ENCODE data around the gene OR6X1.

The OR6X1 gene, protein sequence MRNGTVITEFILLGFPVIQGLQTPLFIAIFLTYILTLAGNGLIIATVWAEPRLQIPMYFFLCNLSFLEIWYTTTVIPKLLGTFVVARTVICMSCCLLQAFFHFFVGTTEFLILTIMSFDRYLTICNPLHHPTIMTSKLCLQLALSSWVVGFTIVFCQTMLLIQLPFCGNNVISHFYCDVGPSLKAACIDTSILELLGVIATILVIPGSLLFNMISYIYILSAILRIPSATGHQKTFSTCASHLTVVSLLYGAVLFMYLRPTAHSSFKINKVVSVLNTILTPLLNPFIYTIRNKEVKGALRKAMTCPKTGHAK

DNA sequence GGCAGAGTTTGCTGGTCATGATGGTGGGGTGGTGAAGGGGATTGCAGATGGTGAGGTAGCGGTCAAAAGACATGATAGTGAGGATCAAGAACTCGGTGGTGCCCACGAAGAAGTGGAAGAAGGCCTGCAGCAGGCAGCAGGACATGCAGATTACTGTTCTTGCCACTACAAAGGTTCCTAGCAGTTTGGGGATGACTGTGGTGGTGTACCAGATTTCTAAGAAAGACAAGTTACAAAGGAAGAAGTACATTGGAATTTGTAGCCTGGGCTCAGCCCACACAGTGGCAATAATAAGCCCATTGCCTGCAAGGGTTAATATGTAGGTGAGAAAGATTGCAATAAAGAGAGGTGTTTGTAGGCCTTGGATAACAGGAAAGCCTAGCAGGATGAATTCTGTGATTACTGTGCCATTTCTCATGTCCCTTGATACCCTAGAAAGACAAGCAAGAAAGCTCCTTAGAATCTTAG, at the start of gene OR6X1:
Gene OR6X1 (minus strand): TSS at position 418 of the 468 bp plus-strand sequence. CDS start 0 bp downstream, at position 418.
- no peak for DNase-seq

DNA sequence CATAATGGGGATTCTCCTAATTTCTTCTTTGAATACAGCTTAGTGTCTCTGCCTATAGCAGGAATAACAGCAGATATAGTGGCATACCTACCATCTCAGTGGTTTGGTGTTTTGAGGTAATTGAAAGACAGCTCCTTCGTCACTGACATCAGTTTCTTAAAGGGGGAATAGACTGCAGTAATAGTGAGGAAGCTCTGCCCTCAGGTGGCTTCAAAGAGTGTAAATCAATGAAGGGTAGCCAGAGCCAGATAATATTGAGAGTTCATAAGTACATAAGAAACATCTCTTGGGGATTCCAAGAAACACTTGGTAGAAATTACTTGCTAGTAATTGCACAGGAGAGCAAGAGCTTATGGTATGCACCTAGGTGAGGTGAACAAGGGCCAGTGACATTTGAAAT, 47.4 kb upstream of the OR6X1 start:
- intact Hi-C loops (cut with DNase I), result no loop called here

More for the DNA sequence above, at the start of gene OR6X1:
- intact Hi-C loops (cut with DNase I), result no loop called here

DNA sequence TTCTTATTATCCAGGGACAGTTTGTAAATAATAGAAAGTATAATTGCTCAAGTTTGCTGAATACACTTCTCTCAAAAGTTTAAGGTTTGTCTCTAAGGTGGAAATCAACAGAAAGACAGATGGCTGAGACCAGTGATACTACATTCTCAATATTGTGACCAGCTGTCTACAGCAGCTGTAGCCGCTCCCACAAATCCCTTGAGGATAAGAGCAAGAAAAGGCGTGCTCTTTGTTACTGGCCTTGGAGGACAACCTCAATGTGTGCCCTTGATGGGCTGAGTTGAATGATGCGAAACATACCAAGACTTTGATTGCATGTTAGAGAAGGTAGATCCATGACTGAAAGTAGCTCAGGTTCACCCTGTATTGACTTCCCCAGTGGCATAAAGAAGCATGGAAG, 45.7 kb upstream of the OR6X1 start:
- no peak for DNase-seq
- intact Hi-C loops (cut with DNase I), result no loop called here

More for the DNA sequence above, 47.4 kb upstream of the OR6X1 start:
- DNase-seq, result no peak

DNA sequence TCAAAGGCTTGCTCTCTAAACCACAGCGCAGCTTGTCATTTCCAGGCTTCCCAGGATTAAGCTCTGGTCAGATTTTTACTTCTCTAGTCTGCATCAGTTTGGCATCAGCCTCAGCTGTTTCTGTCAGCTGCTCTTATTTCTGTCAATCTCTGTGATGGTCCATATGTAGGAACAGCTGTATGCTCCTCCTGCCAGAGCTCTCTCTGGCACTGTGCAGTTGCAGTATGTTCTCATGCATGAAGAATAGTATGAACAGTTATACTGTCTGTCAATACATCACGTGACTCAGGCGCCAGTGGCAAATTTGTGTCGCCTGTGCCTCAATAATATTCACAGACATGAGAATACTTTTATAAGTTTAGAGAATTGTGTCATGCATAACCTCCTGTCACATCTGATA, 45.1 kb upstream of the OR6X1 start:
- intact Hi-C loops (cut with DNase I), result no loop called here
- DNase-seq, result no peak

DNA sequence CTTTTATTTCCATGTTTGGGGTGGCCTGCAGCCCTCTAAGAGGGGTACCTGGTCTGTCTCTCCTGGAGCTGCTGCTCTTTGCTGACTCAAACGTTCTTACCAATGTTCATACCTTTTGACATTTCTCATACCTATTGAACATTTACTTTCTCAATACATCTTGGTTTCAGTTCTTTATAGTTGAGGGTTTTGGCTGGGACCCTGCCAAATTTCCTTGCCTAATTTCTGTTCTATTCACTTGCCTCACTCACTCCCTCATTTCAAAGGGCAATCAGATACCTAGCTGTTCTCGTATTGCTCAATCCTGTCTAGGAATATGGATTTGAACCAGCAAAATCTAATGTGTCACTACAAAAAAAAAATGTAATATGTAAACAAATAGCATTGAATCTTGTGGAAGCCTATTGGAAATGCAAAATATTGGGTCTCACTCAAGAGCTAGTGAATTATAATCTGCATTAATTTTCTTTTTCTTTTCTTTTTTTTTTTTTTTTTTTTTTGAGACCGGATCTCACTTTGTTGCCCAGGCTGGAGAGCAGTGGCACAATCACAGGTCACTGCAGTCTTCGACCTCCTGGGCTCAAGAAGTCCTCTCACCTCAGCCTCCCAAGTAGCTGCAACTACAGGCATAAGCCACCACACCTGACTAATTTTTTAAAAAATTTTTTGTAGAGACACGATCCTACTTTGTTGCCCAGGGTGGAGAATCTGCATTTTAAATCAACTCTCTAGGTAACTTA, 44.4 kb upstream of the OR6X1 start:
- intact Hi-C loops (cut with DNase I), result no loop called here
- DNase-seq, result no peak

DNA sequence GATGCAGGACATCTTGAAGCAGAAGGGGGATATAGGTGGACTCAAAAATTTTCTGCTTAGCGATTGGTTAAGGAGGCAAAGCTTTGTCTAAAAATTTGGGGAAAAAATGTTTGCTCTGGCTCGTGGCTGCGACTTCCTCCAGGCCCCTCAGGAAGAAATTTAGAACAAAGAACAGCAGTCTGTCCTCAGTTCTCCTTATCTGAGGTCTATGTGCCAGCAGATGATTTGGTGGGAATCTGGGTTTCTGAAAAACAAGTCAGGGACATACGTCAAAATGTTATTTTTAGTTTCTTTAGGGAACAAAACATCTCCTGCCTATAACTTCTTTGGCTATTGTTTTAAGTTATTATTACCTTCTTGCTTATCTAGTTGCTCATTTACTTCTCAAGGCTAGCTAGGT, 43.8 kb upstream of the OR6X1 start:
- intact Hi-C loops (cut with DNase I), result no loop called here
- no peak for DNase-seq

DNA sequence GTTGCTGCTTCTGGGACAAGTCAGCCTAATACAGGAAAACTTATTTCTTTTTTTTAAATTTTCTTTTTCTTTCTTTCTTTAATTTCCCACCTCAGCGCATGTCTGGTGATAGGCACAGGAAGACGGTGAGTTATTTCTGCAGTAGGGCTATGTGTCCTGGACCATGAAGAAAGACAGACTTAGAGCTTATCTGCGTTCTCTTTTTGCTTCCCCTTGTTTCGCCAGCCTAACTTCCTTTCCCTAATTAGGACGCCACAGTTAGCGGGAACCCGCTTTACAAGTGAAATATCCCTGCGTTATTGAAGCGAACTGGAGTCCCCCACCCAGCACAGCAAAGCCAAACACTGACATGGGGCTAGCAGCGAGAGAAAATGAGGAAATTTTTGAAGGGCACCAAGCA, 43.2 kb upstream of the OR6X1 start:
- no peak for DNase-seq
- intact Hi-C loops (cut with DNase I), result no loop called here

DNA sequence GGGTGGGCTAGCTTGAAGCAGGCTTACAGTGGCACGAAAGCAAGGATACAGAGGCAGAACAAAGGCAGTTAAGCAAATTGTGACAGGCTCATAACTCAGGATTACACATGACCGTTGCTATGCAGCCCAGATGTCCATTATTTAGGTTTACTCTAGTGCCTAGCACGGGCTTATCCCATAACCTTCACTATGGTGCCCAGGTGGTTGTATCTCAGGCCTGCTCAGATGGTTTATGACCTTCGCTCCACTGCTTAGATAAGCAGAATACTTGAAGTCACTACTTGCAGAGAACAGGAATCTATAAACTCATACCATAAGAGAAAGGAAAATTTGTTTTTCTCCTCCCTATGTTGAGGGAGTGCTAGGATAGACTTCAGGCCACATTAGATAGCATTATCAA, 42.8 kb upstream of the OR6X1 start:
- no peak for DNase-seq
- intact Hi-C loops (cut with DNase I), result no loop called here

DNA sequence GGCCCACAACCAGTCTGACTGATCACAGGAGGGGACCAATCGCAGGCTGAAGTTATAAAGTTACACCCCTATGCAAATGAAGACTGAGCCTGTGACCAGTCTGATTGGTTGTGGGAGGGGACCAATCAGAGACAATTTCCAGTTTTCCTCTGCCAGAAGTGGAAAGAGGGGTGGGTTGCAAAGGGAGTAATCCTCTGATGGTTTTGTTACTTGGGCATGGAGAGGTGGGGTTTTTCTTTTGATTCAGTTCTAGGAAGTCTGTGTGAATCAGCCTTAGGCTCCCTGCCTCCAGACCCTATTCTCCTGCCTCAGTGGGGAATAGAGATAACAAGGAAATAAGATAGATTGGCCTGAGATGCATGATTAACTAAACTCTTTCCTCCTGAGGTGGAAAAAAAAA, 41.9 kb upstream of the OR6X1 start:
- intact Hi-C loops (cut with DNase I), result no loop called here
- DNase-seq, result no peak

DNA sequence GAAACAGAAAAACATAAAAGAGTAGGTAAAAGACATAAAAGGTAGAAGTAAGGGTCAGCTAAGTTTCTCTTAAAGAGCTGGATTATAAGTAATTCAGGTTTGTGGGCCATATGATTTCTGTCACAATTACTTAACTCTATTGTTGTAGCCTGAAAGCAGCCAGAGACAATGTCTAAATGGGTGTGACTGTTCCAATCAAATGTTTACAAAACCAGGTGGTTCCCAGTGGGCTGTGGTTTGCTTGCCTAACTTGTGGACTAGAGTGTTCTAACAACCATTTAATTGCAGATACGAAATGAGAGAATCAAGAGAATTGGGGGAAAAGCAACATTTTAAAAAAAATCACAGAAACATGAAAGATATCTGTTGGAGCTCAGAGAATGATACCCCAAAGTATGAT, 29.2 kb upstream of the OR6X1 start:
- no peak for DNase-seq
- intact Hi-C loops (cut with DNase I), result no loop called here

DNA sequence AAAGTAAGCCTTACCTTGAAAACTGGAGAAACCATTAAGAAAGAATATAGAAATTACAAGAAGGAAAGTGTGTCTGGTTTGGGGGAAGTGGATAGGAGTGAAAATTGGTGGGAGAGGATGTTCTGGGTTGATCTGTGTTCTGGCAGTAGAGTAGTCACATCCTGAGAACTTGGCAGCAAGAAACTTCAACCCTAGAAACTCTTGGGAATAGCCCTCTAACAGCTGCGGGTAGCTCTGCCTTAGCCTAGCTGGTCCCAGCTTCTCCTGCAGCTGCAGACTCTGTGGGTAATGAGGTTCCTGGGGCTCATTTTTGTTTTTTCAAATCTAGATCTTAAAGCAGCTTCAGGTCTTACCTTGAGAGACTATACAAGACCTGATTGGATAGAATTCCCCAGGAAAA, 24.2 kb upstream of the OR6X1 start:
- intact Hi-C loops (cut with DNase I), result no loop called here
- DNase-seq, result no peak

DNA sequence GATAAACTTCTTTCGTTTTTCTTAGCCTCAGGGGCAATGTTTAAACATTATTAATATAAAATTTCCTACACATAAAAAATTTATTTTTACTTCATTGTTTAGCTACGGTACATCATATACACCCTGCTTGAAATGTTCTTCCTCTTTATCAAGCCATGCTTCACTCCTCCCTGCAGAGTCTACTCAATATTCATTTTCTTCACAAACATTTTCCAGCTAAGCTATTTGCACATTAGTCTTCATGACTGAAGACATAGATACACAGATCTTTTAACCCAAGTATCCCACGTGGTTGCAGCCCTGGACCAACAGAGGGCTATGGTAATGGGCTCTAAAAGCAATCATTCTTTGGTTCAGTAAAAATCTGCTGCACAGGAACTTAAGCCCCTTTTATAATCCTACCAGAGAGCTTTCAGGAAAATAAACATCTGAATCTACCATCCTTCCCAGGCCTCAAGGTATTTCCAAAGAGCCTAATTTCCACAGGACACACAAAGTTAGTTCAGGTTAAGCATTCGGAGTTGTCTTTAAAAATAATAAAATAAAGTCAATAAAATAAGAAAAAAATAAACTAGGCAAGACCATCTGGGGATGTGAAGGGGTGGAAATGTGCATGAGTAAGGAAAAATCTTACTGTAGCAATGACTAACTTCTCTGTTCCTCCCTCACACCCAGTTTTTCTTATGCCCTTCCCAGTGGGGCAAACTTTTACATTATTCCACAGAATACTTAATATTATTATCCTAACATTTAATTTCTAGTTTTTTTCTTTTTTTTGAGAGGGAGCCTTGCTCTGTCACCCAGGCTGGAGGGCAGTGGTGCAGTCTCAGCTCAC, 21.6 kb upstream of the OR6X1 start:
- intact Hi-C loops (cut with DNase I), result no loop called here

DNA sequence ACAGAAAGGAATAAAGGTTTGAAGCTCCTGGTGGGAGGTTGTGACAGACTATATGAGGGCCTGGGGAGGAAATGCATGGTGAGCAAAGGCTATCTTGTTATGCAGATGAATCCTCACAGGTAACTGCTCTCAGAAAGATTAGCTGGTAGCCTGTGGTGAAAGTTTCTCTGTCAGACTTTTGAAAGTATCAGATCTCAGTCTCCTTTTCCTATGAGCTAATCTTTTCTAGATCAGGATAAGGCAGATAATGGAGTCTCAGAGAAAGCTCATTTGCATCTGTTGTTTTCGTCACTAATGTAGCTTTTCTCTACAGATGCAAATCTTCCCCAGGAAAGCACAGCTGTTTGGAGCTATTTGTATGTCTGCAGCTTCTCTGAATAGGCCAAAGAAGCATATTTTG, 21.0 kb upstream of the OR6X1 start:
- intact Hi-C loops (cut with DNase I), result no loop called here

More for the DNA sequence above, 21.6 kb upstream of the OR6X1 start:
- DNase-seq, result no peak

DNA sequence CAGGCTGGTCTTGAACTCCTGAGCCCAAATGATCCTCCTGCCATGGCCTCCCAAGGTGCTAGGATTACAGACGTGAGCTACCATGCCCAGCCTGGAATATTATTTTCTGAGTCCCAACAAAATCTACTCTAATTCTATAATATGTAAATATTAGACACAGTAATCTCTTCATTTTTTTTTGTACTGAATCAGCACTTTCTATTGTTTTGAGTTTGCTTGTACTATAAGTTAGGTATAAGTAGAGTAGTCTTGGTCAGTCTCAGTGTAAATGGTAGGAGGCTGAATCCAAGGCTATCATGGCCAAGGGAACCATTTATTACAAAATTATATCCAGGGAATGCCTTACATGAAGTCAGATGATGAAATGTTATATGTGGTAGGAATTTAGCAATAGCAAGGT, 19.6 kb upstream of the OR6X1 start:
- DNase-seq, result no peak
- intact Hi-C loops (cut with DNase I), result no loop called here

More for the DNA sequence above, 21.0 kb upstream of the OR6X1 start:
- no peak for DNase-seq

DNA sequence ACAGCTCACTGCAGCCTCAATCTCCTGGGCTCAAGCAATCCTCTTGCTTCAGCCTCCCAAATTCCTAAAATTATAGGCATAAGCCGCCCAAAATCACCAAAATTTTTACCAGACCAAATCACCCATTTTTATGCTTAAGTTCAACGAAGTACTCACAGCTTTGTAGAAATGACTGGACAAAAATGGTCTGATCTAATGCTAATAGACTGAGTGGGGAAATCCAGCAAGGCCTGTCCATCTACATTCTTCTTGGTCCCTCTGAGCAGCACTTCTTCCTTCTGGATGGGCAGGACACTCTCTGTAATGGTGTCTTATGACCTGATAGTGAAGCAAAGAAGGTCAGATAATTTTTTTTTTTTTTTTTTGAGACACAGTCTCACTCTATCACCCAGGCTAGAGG, 18.7 kb upstream of the OR6X1 start:
- intact Hi-C loops (cut with DNase I), result no loop called here

DNA sequence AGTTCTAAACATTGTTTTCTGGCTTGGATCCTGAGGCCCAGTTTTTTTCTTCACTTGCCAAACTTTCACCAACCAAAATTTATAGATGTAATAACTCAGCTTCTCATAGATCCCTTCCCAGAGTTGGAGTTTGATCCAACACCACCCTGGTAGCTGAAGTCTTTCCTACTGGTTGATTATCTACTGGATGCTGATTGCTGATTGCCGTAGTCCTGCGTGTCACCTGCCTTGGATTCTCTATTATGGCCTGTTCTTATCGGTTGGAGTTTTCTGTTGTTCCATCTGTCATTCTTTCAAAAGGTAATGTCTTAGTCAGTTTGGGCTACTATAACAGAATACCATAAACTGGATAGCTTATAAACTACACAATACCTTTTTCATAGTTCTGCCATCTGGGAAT, 17.3 kb upstream of the OR6X1 start:
- intact Hi-C loops (cut with DNase I), result no loop called here
- no peak for DNase-seq

More for the DNA sequence above, 18.7 kb upstream of the OR6X1 start:
- no peak for DNase-seq

DNA sequence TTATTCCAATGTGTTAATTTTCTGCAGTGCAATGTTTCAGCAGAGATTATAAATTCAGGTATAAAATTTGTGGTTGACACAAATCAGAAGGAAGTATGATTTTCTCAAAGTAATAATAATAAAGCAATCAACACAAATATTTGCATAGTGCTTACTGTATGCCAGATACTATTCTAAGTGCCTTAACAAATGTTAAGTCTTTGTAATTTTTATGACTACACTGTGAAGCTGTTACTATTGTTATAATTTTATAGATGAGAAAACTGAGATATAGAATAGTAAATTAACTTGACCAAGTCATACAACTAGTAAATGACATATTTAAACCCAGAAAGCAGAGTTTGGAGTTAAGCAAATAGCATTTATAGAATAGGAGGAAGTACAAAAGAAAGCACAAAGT, 16.4 kb upstream of the OR6X1 start:
- intact Hi-C loops (cut with DNase I), result no loop called here
- no peak for DNase-seq

DNA sequence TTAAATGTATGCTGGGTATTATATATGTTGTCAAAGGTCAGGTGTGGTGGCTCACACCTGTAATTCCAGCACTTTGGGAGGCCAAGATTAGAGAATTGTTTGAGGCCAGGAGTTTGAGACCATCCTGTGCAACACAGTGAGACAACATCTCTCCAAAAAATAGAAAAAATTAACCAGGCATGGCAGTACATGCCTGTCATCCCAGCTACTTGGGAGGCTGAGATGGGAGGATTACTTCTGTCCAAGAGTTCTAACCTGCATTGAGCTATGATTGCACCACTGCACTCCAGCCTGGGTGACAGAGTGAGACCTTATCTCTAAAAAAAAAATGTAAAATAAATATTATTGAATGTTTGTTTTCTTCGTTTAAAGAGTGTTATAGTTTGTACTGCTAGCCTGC, 11.3 kb upstream of the OR6X1 start:
- no peak for DNase-seq
- intact Hi-C loops (cut with DNase I), result no loop called here

DNA sequence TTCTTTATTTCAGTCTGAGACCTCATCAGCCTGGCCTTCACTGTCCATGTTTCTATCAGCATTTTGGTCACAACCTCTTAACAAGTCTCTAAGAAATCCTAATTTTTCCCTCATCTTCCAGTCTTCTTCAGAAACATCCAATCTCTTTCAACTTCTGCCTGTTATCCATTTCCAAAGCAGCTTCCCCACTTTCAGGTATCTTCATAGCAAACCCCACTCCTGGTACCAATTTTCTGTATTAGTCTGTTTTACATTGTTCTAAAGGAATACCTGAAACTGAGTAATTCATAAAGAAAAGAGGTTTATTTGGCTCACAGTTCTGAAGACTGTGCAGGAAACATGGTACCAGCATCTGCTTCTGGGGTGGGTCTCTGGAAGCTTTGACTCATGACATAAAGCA, 8.1 kb upstream of the OR6X1 start:
- intact Hi-C loops (cut with DNase I), result no loop called here
- no peak for DNase-seq

DNA sequence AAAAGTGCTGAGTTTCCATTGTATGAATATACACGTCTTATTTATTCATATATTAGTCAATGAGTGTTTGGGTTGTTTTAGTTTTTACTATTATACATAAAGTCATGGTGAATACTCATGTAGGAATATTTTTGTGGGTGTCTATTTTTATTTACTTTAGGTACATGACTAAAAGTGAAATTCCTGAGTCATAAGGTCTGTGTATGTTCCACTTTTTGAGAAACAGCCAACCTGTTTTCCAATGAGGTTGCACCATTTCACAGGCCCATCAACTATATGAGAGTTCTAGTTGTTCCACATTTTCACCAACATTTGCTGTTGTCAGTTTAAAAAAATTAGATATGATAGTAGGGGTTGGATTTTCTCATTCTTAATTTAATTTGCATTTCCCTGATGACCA, 6.6 kb upstream of the OR6X1 start:
- intact Hi-C loops (cut with DNase I), result no loop called here
- DNase-seq, result no peak

DNA sequence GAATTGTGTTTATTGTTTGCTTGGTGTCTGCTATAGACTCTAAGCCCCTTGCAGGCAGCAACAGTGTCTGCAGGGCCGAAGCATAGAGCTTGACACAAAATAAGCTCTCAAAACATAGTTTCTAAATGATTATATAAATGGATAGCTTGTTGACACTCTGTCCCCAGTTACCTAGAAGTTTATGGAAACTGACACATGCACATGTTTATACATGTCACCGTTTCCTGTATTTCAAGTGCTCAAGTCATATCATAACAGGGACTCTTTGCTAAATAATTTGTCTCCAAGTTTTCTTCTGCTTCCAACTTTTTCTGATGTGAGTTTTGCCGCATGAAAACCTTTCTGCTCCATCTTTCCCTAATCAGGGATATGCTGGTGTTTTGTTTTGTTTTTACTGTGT, 3.7 kb upstream of the OR6X1 start:
- DNase-seq, result no peak
- intact Hi-C loops (cut with DNase I), result no loop called here
